ENCODE results near the gene AURKAIP1. TPM values are rescaled to one million over a fixed set of nuclear protein-coding genes. Genes with fewer than 3 reads are reported as not detected.

The AURKAIP1 gene
- polyA plus RNA-seq, 2 donors: 155 to 158 TPM

DNA sequence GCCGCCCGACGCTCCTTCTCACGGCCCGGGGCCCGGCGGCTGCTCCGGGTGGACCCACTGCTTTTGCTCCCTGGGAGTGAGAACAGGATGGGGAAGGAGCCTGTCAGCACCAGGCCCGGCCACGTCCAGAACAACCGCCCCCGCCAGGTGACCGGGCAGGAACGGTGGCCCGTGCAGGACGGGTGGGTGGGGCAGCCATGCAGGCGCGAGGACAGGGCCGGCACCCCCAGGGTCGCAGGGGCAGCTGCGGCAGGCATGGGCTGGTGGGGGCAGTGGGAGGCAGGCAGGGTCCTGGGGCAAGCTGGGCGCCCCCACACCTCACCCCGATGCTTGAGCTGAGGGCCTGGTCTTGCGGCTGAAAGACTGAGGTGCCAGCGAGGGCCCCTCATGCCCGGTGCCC lies 38.6 kb downstream of the AURKAIP1 start:
- H3K36me3 ChIP-seq (ENCODE audit: control insufficient read depth in 2 of 2, insufficient read depth in 2 of 2, low read length in 1 of 2): peaks cover 0 to 70% of the 10 kb centered on the region in 2 donors
- WGBS, 2 donors: 92% methylated on average over 25 to 26 of the region's 26 CpGs

DNA sequence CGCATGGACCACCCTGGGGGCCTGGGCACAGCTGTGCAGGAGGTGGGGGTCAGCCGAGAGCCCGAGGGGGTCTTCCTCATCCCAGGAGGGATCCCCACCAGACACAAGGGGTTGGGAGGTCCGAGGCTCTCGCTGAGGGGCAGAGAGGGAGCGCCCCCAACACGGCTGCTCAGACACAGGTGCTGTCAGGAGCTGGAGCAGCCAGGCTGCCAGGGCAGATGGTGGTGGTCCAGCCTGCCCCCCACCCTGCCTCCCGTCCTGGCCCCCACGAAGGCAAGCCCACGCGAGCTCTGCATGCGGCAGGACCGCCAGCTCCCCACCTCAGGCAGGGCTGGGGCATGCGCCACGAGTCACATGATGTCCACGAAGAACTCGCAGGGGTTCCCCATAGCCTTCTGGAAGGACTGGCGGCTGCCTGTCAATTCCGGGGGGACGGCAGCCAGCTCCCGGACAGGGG lies 39.2 kb downstream of the AURKAIP1 start:
- whole genome bisulfite sequencing, 2 donors: 85 to 87% methylated on average over 21 of the region's 21 CpGs
- no peaks in the 10 kb centered on the region for H3K9me3 ChIP-seq (ENCODE audit: control insufficient read depth in 2 of 2, insufficient read depth in 1 of 2, low read depth in 1 of 2, low read length in 1 of 2)
- H3K27ac ChIP-seq (ENCODE audit: low read depth in 2 of 2, low read length in 1 of 2): no peak overlapping the region
- no peak overlapping the region for H3K4me3 ChIP-seq (ENCODE audit: low read depth in 1 of 2, low read length in 2 of 2)
- H3K27me3 ChIP-seq (ENCODE audit: control insufficient read depth in 1 of 2, insufficient read depth in 2 of 2, low read length in 2 of 2): no peaks in the 10 kb centered on the region
- peaks cover 0 to 64% of the 10 kb centered on the region in 2 donors for H3K36me3 ChIP-seq (ENCODE audit: control insufficient read depth in 2 of 2, insufficient read depth in 2 of 2, low read length in 1 of 2)
- peaks cover 0 to 49% of the 10 kb centered on the region in 2 donors for H3K4me1 ChIP-seq (ENCODE audit: control insufficient read depth in 2 of 2, insufficient read depth in 2 of 2, low read length in 1 of 2)

More for the DNA sequence above, 38.6 kb downstream of the AURKAIP1 start:
- Histone ChIP-seq H3K4me3 (ENCODE audit: low read depth in 1 of 2, low read length in 2 of 2) (no peak overlapping the region), H3K9me3 (ENCODE audit: control insufficient read depth in 2 of 2, insufficient read depth in 1 of 2, low read depth in 1 of 2, low read length in 1 of 2) (no peaks in the 10 kb centered on the region), H3K4me1 (ENCODE audit: control insufficient read depth in 2 of 2, insufficient read depth in 2 of 2, low read length in 1 of 2) (peaks cover 0 to 43% of the 10 kb centered on the region in 2 donors), H3K27me3 (ENCODE audit: control insufficient read depth in 1 of 2, insufficient read depth in 2 of 2, low read length in 2 of 2) (no peaks in the 10 kb centered on the region), H3K27ac (ENCODE audit: low read depth in 2 of 2, low read length in 1 of 2) (no peak overlapping the region)

DNA sequence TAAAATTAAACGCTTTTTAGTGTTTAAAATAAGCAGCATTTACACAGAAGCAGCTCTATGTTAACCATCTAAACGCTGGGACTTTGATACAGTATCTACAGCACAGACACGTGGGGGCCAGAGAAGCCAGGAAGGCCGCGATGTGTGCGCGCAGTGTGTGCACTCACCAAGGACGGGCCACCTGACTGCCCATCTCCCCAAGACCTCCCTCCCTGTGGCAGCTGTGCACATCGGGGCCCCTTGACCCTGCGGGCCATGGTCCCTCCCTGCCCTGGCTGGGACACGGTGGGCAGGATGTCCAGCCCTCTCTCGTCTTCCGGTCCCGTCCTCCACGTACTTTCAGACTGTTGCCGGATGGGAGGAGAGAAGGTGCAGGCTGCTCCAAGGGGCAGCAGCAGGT lies 39.7 kb downstream of the AURKAIP1 start:
- H3K9me3 ChIP-seq (ENCODE audit: control insufficient read depth in 2 of 2, insufficient read depth in 1 of 2, low read depth in 1 of 2, low read length in 1 of 2): no peaks in the 10 kb centered on the region
- peaks cover 0 to 51% of the 10 kb centered on the region in 2 donors for H3K4me1 ChIP-seq (ENCODE audit: control insufficient read depth in 2 of 2, insufficient read depth in 2 of 2, low read length in 1 of 2)
- peaks cover 0 to 59% of the 10 kb centered on the region in 2 donors for H3K36me3 ChIP-seq (ENCODE audit: control insufficient read depth in 2 of 2, insufficient read depth in 2 of 2, low read length in 1 of 2)
- no peaks in the 10 kb centered on the region for H3K27me3 ChIP-seq (ENCODE audit: control insufficient read depth in 1 of 2, insufficient read depth in 2 of 2, low read length in 2 of 2)
- H3K27ac ChIP-seq (ENCODE audit: low read depth in 2 of 2, low read length in 1 of 2): no peak overlapping the region
- WGBS, 2 donors: 76 to 80% methylated on average over 16 of the region's 16 CpGs
- H3K4me3 ChIP-seq (ENCODE audit: low read depth in 1 of 2, low read length in 2 of 2): no peak overlapping the region

DNA sequence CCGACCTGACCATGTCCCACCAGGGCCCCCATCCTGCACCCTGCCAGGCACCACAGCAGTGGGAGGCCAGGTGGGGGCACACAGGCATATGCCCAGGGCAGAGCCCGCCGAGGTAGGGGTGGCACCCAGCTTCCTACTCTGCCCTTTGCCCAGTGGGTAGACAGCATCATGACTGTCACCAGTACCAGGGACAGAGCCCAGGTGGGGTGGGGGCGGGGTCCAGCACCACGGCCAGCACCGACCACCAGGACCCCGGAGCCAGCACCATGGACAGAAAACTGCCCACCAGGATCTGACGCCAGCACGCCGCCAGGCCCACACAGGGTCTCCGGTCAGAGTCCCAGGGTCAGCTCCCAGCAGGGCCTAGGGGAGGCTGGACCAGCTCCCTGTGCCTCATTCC lies 40.2 kb downstream of the AURKAIP1 start:
- no peak overlapping the region for H3K4me3 ChIP-seq (ENCODE audit: low read depth in 1 of 2, low read length in 2 of 2)
- H3K36me3 ChIP-seq (ENCODE audit: control insufficient read depth in 2 of 2, insufficient read depth in 2 of 2, low read length in 1 of 2): peaks cover 0 to 54% of the 10 kb centered on the region in 2 donors
- no peak overlapping the region for H3K27ac ChIP-seq (ENCODE audit: low read depth in 2 of 2, low read length in 1 of 2)
- no peaks in the 10 kb centered on the region for H3K27me3 ChIP-seq (ENCODE audit: control insufficient read depth in 1 of 2, insufficient read depth in 2 of 2, low read length in 2 of 2)
- peaks cover 0 to 55% of the 10 kb centered on the region in 2 donors for H3K4me1 ChIP-seq (ENCODE audit: control insufficient read depth in 2 of 2, insufficient read depth in 2 of 2, low read length in 1 of 2)
- WGBS, 2 donors: 75 to 76% methylated on average over 11 of the region's 11 CpGs
- no peaks in the 10 kb centered on the region for H3K9me3 ChIP-seq (ENCODE audit: control insufficient read depth in 2 of 2, insufficient read depth in 1 of 2, low read depth in 1 of 2, low read length in 1 of 2)

DNA sequence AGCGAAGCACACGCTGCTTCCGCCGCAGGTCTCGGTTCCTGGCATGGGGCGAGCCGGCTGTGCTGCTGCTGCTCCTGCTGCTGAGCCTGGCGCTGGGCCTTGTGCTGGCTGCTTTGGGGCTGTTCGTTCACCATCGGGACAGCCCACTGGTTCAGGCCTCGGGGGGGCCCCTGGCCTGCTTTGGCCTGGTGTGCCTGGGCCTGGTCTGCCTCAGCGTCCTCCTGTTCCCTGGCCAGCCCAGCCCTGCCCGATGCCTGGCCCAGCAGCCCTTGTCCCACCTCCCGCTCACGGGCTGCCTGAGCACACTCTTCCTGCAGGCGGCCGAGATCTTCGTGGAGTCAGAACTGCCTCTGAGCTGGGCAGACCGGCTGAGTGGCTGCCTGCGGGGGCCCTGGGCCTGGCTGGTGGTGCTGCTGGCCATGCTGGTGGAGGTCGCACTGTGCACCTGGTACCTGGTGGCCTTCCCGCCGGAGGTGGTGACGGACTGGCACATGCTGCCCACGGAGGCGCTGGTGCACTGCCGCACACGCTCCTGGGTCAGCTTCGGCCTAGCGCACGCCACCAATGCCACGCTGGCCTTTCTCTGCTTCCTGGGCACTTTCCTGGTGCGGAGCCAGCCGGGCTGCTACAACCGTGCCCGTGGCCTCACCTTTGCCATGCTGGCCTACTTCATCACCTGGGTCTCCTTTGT lies 41.3 kb downstream of the AURKAIP1 start:
- H3K4me3 ChIP-seq (ENCODE audit: low read depth in 1 of 2, low read length in 2 of 2): peak overlapping the region in 1 of 2 donors; percentile 23
- no peaks in the 10 kb centered on the region for H3K27me3 ChIP-seq (ENCODE audit: control insufficient read depth in 1 of 2, insufficient read depth in 2 of 2, low read length in 2 of 2)
- H3K4me1 ChIP-seq (ENCODE audit: control insufficient read depth in 2 of 2, insufficient read depth in 2 of 2, low read length in 1 of 2): peaks cover 0 to 62% of the 10 kb centered on the region in 2 donors
- 70 to 74% methylated on average over 33 to 36 of the region's 36 CpGs for WGBS, 2 donors
- peaks cover 0 to 5% of the 10 kb centered on the region in 2 donors for H3K9me3 ChIP-seq (ENCODE audit: control insufficient read depth in 2 of 2, insufficient read depth in 1 of 2, low read depth in 1 of 2, low read length in 1 of 2)
- peaks cover 0 to 50% of the 10 kb centered on the region in 2 donors for H3K36me3 ChIP-seq (ENCODE audit: control insufficient read depth in 2 of 2, insufficient read depth in 2 of 2, low read length in 1 of 2)
- H3K27ac ChIP-seq (ENCODE audit: low read depth in 2 of 2, low read length in 1 of 2): peak overlapping the region in 1 of 2 donors; percentile 57

DNA sequence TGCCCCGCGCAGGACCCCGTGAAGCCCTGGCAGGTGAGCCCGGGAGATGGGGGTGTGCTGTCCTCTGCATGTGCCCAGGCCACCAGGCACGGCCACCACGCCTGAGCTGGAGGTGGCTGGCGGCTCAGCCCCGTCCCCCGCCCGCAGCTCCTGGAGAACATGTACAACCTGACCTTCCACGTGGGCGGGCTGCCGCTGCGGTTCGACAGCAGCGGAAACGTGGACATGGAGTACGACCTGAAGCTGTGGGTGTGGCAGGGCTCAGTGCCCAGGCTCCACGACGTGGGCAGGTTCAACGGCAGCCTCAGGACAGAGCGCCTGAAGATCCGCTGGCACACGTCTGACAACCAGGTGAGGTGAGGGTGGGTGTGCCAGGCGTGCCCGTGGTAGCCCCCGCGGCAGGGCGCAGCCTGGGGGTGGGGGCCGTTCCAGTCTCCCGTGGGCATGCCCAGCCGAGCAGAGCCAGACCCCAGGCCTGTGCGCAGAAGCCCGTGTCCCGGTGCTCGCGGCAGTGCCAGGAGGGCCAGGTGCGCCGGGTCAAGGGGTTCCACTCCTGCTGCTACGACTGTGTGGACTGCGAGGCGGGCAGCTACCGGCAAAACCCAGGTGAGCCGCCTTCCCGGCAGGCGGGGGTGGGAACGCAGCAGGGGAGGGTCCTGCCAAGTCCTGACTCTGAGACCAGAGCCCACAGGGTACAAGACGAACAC lies 42.1 kb downstream of the AURKAIP1 start:
- Histone ChIP-seq H3K36me3 (ENCODE audit: control insufficient read depth in 2 of 2, insufficient read depth in 2 of 2, low read length in 1 of 2) (peaks cover 0 to 50% of the 10 kb centered on the region in 2 donors), H3K4me3 (ENCODE audit: low read depth in 1 of 2, low read length in 2 of 2) (peak overlapping the region in 1 of 2 donors; percentile 23), H3K9me3 (ENCODE audit: control insufficient read depth in 2 of 2, insufficient read depth in 1 of 2, low read depth in 1 of 2, low read length in 1 of 2) (peaks cover 0 to 5% of the 10 kb centered on the region in 2 donors), H3K27ac (ENCODE audit: low read depth in 2 of 2, low read length in 1 of 2) (peak overlapping the region; percentile 24 to 57), H3K4me1 (ENCODE audit: control insufficient read depth in 2 of 2, insufficient read depth in 2 of 2, low read length in 1 of 2) (peaks cover 0 to 59% of the 10 kb centered on the region in 2 donors), H3K27me3 (ENCODE audit: control insufficient read depth in 1 of 2, insufficient read depth in 2 of 2, low read length in 2 of 2) (no peaks in the 10 kb centered on the region)
- 49 to 60% methylated on average over 48 of the region's 48 CpGs for WGBS, 2 donors

DNA sequence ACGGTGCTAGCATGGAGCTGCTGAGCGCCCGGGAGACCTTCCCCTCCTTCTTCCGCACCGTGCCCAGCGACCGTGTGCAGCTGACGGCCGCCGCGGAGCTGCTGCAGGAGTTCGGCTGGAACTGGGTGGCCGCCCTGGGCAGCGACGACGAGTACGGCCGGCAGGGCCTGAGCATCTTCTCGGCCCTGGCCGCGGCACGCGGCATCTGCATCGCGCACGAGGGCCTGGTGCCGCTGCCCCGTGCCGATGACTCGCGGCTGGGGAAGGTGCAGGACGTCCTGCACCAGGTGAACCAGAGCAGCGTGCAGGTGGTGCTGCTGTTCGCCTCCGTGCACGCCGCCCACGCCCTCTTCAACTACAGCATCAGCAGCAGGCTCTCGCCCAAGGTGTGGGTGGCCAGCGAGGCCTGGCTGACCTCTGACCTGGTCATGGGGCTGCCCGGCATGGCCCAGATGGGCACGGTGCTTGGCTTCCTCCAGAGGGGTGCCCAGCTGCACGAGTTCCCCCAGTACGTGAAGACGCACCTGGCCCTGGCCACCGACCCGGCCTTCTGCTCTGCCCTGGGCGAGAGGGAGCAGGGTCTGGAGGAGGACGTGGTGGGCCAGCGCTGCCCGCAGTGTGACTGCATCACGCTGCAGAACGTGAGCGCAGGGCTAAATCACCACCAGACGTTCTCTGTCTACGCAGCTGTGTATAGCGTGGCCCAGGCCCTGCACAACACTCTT lies 42.8 kb downstream of the AURKAIP1 start:
- no peak overlapping the region for H3K27ac ChIP-seq (ENCODE audit: low read depth in 2 of 2, low read length in 1 of 2)
- H3K4me1 ChIP-seq (ENCODE audit: control insufficient read depth in 2 of 2, insufficient read depth in 2 of 2, low read length in 1 of 2): peaks cover 0 to 57% of the 10 kb centered on the region in 2 donors
- H3K9me3 ChIP-seq (ENCODE audit: control insufficient read depth in 2 of 2, insufficient read depth in 1 of 2, low read depth in 1 of 2, low read length in 1 of 2): peaks cover 0 to 5% of the 10 kb centered on the region in 2 donors
- H3K27me3 ChIP-seq (ENCODE audit: control insufficient read depth in 1 of 2, insufficient read depth in 2 of 2, low read length in 2 of 2): no peaks in the 10 kb centered on the region
- peaks cover under 1 to 52% of the 10 kb centered on the region in 2 donors for H3K36me3 ChIP-seq (ENCODE audit: control insufficient read depth in 2 of 2, insufficient read depth in 2 of 2, low read length in 1 of 2)
- peak overlapping the region in 1 of 2 donors; percentile 9 for H3K4me3 ChIP-seq (ENCODE audit: low read depth in 1 of 2, low read length in 2 of 2)
- 62 to 63% methylated on average over 57 of the region's 57 CpGs for WGBS, 2 donors

DNA sequence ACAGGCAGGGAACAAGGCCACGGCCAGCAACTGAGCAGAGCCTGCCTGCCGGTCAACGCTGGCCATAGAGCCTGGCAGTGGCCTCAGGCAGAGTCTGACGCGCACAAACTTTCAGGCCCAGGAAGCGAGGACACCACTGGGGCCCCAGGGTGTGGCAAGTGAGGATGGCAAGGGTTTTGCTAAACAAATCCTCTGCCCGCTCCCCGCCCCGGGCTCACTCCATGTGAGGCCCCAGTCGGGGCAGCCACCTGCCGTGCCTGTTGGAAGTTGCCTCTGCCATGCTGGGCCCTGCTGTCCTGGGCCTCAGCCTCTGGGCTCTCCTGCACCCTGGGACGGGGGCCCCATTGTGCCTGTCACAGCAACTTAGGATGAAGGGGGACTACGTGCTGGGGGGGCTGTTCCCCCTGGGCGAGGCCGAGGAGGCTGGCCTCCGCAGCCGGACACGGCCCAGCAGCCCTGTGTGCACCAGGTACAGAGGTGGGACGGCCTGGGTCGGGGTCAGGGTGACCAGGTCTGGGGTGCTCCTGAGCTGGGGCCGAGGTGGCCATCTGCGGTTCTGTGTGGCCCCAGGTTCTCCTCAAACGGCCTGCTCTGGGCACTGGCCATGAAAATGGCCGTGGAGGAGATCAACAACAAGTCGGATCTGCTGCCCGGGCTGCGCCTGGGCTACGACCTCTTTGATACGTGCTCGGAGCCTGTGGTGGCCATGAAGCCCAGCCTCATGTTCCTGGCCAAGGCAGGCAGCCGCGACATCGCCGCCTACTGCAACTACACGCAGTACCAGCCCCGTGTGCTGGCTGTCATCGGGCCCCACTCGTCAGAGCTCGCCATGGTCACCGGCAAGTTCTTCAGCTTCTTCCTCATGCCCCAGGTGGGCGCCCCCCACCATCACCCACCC lies 43.7 kb downstream of the AURKAIP1 start, which contains the start of gene TAS1R3:
TAS1R3 (plus strand) TSS at position 213 of the 898 bp plus-strand sequence; CDS start at position 279, 66 bp downstream.
- H3K27me3 ChIP-seq (ENCODE audit: control insufficient read depth in 1 of 2, insufficient read depth in 2 of 2, low read length in 2 of 2): no peaks in the 10 kb centered on the region
- peaks cover 3 to 51% of the 10 kb centered on the region in 2 donors for H3K36me3 ChIP-seq (ENCODE audit: control insufficient read depth in 2 of 2, insufficient read depth in 2 of 2, low read length in 1 of 2)
- peaks cover 0 to 57% of the 10 kb centered on the region in 2 donors for H3K4me1 ChIP-seq (ENCODE audit: control insufficient read depth in 2 of 2, insufficient read depth in 2 of 2, low read length in 1 of 2)
- H3K27ac ChIP-seq (ENCODE audit: low read depth in 2 of 2, low read length in 1 of 2): no peak within 1 kb of the TSS
- H3K4me3 ChIP-seq (ENCODE audit: low read depth in 1 of 2, low read length in 2 of 2): peak within 1 kb of the TSS in 1 of 2 donors; percentile 9
- WGBS, 2 donors: 49 to 52% methylated on average over 40 to 41 of the region's 41 CpGs
- H3K9me3 ChIP-seq (ENCODE audit: control insufficient read depth in 2 of 2, insufficient read depth in 1 of 2, low read depth in 1 of 2, low read length in 1 of 2): peaks cover 0 to 5% of the 10 kb centered on the region in 2 donors

Data from esophagus (tissue), 2 donors.